Measurements from ENCODE around the gene SLC25A51.

The SLC25A51 gene

GRCh38 chr9:37914701-37915358 lies 10.9 kb upstream of the SLC25A51 start:
- TF ChIP-seq TOX (CRISPR knock-in tag; IDR thresholded peaks at IDR 0.05; ENCODE audit: borderline replicate concordance), result no peak
- TF ChIP-seq TCF4 (CRISPR knock-in tag; IDR thresholded peaks at IDR 0.05; ENCODE audit: borderline replicate concordance), result no peak
- TF ChIP-seq OSR1 (CRISPR knock-in tag; IDR thresholded peaks at IDR 0.05), result no peak
- no peak for TF ChIP-seq ZNF565 (CRISPR knock-in tag; conservative IDR thresholded peaks at IDR 0.05; ENCODE audit: low read depth)
- no peak for TF ChIP-seq ISL1 (CRISPR knock-in tag; IDR thresholded peaks at IDR 0.05)
- no peak for TF ChIP-seq ZFP30 (CRISPR knock-in tag; IDR thresholded peaks at IDR 0.05)
- no peak for TF ChIP-seq SNAI2 (CRISPR knock-in tag; IDR thresholded peaks at IDR 0.05)
- no peak for TF ChIP-seq PATZ1 (CRISPR knock-in tag; IDR thresholded peaks at IDR 0.05; ENCODE audit: borderline replicate concordance)
- no peak for TF ChIP-seq TSHZ2 (CRISPR knock-in tag; IDR thresholded peaks at IDR 0.05)
- TF ChIP-seq CREB5 (CRISPR knock-in tag; IDR thresholded peaks at IDR 0.05; ENCODE audit: low read depth), result no peak
- TF ChIP-seq ARNTL (CRISPR knock-in tag; IDR thresholded peaks at IDR 0.05; ENCODE audit: borderline replicate concordance, low read depth), result no peak
- TF ChIP-seq ZC3H10 (CRISPR knock-in tag; IDR thresholded peaks at IDR 0.05), result no peak
- no peak for TF ChIP-seq RARB (CRISPR knock-in tag; IDR thresholded peaks at IDR 0.05)
- no peak for TF ChIP-seq GLIS3 (CRISPR knock-in tag; IDR thresholded peaks at IDR 0.05)
- TF ChIP-seq ESRRG (CRISPR knock-in tag; IDR thresholded peaks at IDR 0.05), result no peak
- no peak for TF ChIP-seq ZFP3 (CRISPR knock-in tag; IDR thresholded peaks at IDR 0.05)
- no peak for ATAC-seq

- no peak; the same call in 2 of the 3 replicates for ATAC-seq
Observed at GRCh38 chr9:37914154-37914551, 10.2 kb upstream of the SLC25A51 start.

More at GRCh38 chr9:37914154-37914551, 10.2 kb upstream of the SLC25A51 start:
- no peak for TF ChIP-seq PATZ1 (CRISPR knock-in tag; IDR thresholded peaks at IDR 0.05; ENCODE audit: borderline replicate concordance)
- TF ChIP-seq TOX (CRISPR knock-in tag; IDR thresholded peaks at IDR 0.05; ENCODE audit: borderline replicate concordance), result no peak
- TF ChIP-seq TSHZ2 (CRISPR knock-in tag; IDR thresholded peaks at IDR 0.05), result no peak
- TF ChIP-seq CREB5 (CRISPR knock-in tag; IDR thresholded peaks at IDR 0.05; ENCODE audit: low read depth), result no peak
- no peak for TF ChIP-seq ISL1 (CRISPR knock-in tag; IDR thresholded peaks at IDR 0.05)
- TF ChIP-seq TCF4 (CRISPR knock-in tag; IDR thresholded peaks at IDR 0.05; ENCODE audit: borderline replicate concordance), result no peak
- TF ChIP-seq ZFP3 (CRISPR knock-in tag; IDR thresholded peaks at IDR 0.05), result no peak
- TF ChIP-seq CSRNP3 (CRISPR knock-in tag; IDR thresholded peaks at IDR 0.05), result no peak
- TF ChIP-seq ZNF565 (CRISPR knock-in tag; conservative IDR thresholded peaks at IDR 0.05; ENCODE audit: low read depth), result no peak
- TF ChIP-seq ZNF70 (CRISPR knock-in tag; IDR thresholded peaks at IDR 0.05), result no peak
- TF ChIP-seq ARNTL (CRISPR knock-in tag; IDR thresholded peaks at IDR 0.05; ENCODE audit: borderline replicate concordance, low read depth), result no peak
- no peak for TF ChIP-seq ZC3H10 (CRISPR knock-in tag; IDR thresholded peaks at IDR 0.05)
- TF ChIP-seq GLIS3 (CRISPR knock-in tag; IDR thresholded peaks at IDR 0.05), result no peak
- TF ChIP-seq PPARA (CRISPR knock-in tag; IDR thresholded peaks at IDR 0.05; ENCODE audit: borderline replicate concordance), result no peak
- no peak for TF ChIP-seq OSR1 (CRISPR knock-in tag; IDR thresholded peaks at IDR 0.05)
- TF ChIP-seq BACH2 (CRISPR knock-in tag; IDR thresholded peaks at IDR 0.05; ENCODE audit: borderline replicate concordance), result no peak

Measured in SK-N-SH treated with all-trans-retinoic acid at 6 μM for 48 hours (cell line).